Measurements from ENCODE around the gene P2RY6.

P2RY6 gene

GRCh38 chr11:73324665-73325035 lies 52.5 kb downstream of the P2RY6 start:
- no peaks in the 10 kb centered on the region for H3K36me3 ChIP-seq (ENCODE audit: insufficient read depth, low read length)
- H3K9ac ChIP-seq (ENCODE audit: low read length) = peak overlapping the region; percentile 55

GRCh38 chr11:73325036-73325981 lies 53.2 kb downstream of the P2RY6 start:
- Histone ChIP-seq H3K27ac (ENCODE audit: low read depth, low read length) (peak overlapping the region; percentile 75), H3K36me3 (ENCODE audit: insufficient read depth, low read length) (no peaks in the 10 kb centered on the region), H3K27me3 (ENCODE audit: control insufficient read depth in 1 of 2, insufficient read depth in 2 of 2, low read length in 2 of 2) (no peaks in the 10 kb centered on the region), H3K9ac (ENCODE audit: low read length) (peak overlapping the region; percentile 55), H3K9me3 (ENCODE audit: low read length) (no peaks in the 10 kb centered on the region), H3K4me3 (ENCODE audit: low read depth in 1 of 2, low read length in 2 of 2) (peak overlapping the region in 1 of 2 donors; percentile 22), H3K4me1 (ENCODE audit: insufficient read depth, low read length) (peaks cover 91% of the 10 kb centered on the region)

More at GRCh38 chr11:73324665-73325035, 52.5 kb downstream of the P2RY6 start:
- H3K4me3 ChIP-seq (ENCODE audit: low read depth in 1 of 2, low read length in 2 of 2) = peak overlapping the region in 1 of 2 donors; percentile 22
- no peaks in the 10 kb centered on the region for H3K27me3 ChIP-seq (ENCODE audit: control insufficient read depth in 1 of 2, insufficient read depth in 2 of 2, low read length in 2 of 2)
- no peaks in the 10 kb centered on the region for H3K9me3 ChIP-seq (ENCODE audit: low read length)
- peak overlapping the region; percentile 75 for H3K27ac ChIP-seq (ENCODE audit: low read depth, low read length)
- H3K4me1 ChIP-seq (ENCODE audit: insufficient read depth, low read length) = peaks cover 91% of the 10 kb centered on the region

- Histone ChIP-seq H3K9ac (ENCODE audit: low read length) (peak overlapping the region; percentile 2), H3K4me3 (ENCODE audit: low read depth in 1 of 2, low read length in 2 of 2) (no peak overlapping the region), H3K36me3 (ENCODE audit: insufficient read depth, low read length) (no peaks in the 10 kb centered on the region), H3K4me1 (ENCODE audit: insufficient read depth, low read length) (peaks cover 91% of the 10 kb centered on the region), H3K27ac (ENCODE audit: low read depth, low read length) (peak overlapping the region; percentile 43), H3K9me3 (ENCODE audit: low read length) (no peaks in the 10 kb centered on the region), H3K27me3 (ENCODE audit: control insufficient read depth in 1 of 2, insufficient read depth in 2 of 2, low read length in 2 of 2) (no peaks in the 10 kb centered on the region)
Measured at GRCh38 chr11:73326929-73327811, 55.0 kb downstream of the P2RY6 start.

- Histone ChIP-seq H3K4me1 (ENCODE audit: insufficient read depth, low read length) (peaks cover 91% of the 10 kb centered on the region), H3K4me3 (ENCODE audit: low read depth in 1 of 2, low read length in 2 of 2) (no peak overlapping the region), H3K36me3 (ENCODE audit: insufficient read depth, low read length) (no peaks in the 10 kb centered on the region), H3K9me3 (ENCODE audit: low read length) (no peaks in the 10 kb centered on the region), H3K9ac (ENCODE audit: low read length) (no peak overlapping the region), H3K27ac (ENCODE audit: low read depth, low read length) (peak overlapping the region; percentile 43), H3K27me3 (ENCODE audit: control insufficient read depth in 1 of 2, insufficient read depth in 2 of 2, low read length in 2 of 2) (no peaks in the 10 kb centered on the region)
Measured at GRCh38 chr11:73327812-73328364, 55.8 kb downstream of the P2RY6 start.

- H3K27me3 ChIP-seq (ENCODE audit: control insufficient read depth in 1 of 2, insufficient read depth in 2 of 2, low read length in 2 of 2) = no peaks in the 10 kb centered on the region
- H3K9ac ChIP-seq (ENCODE audit: low read length) = no peak overlapping the region
- H3K9me3 ChIP-seq (ENCODE audit: low read length) = no peaks in the 10 kb centered on the region
- H3K4me1 ChIP-seq (ENCODE audit: insufficient read depth, low read length) = peaks cover 91% of the 10 kb centered on the region
- H3K27ac ChIP-seq (ENCODE audit: low read depth, low read length) = peak overlapping the region; percentile 91
- H3K4me3 ChIP-seq (ENCODE audit: low read depth in 1 of 2, low read length in 2 of 2) = no peak overlapping the region
- no peaks in the 10 kb centered on the region for H3K36me3 ChIP-seq (ENCODE audit: insufficient read depth, low read length)
Measured at GRCh38 chr11:73330569-73331093, 58.5 kb downstream of the P2RY6 start.

GRCh38 chr11:73331138-73331916 lies 59.2 kb downstream of the P2RY6 start:
- Histone ChIP-seq H3K27me3 (ENCODE audit: control insufficient read depth in 1 of 2, insufficient read depth in 2 of 2, low read length in 2 of 2) (no peaks in the 10 kb centered on the region), H3K36me3 (ENCODE audit: insufficient read depth, low read length) (no peaks in the 10 kb centered on the region), H3K4me3 (ENCODE audit: low read depth in 1 of 2, low read length in 2 of 2) (no peak overlapping the region), H3K27ac (ENCODE audit: low read depth, low read length) (peak overlapping the region; percentile 91), H3K4me1 (ENCODE audit: insufficient read depth, low read length) (peaks cover 87% of the 10 kb centered on the region), H3K9ac (ENCODE audit: low read length) (no peak overlapping the region), H3K9me3 (ENCODE audit: low read length) (no peaks in the 10 kb centered on the region)

- H3K9me3 ChIP-seq (ENCODE audit: low read length) = no peaks in the 10 kb centered on the region
- H3K9ac ChIP-seq (ENCODE audit: low read length) = peak overlapping the region; percentile 4
- peaks cover 76% of the 10 kb centered on the region for H3K4me1 ChIP-seq (ENCODE audit: insufficient read depth, low read length)
- H3K27ac ChIP-seq (ENCODE audit: low read depth, low read length) = peak overlapping the region; percentile 85
- no peaks in the 10 kb centered on the region for H3K27me3 ChIP-seq (ENCODE audit: control insufficient read depth in 1 of 2, insufficient read depth in 2 of 2, low read length in 2 of 2)
- peaks cover 7% of the 10 kb centered on the region for H3K36me3 ChIP-seq (ENCODE audit: insufficient read depth, low read length)
- no peak overlapping the region for H3K4me3 ChIP-seq (ENCODE audit: low read depth in 1 of 2, low read length in 2 of 2)
Measured at GRCh38 chr11:73333173-73333572, 61.0 kb downstream of the P2RY6 start.

- Histone ChIP-seq H3K9ac (ENCODE audit: low read length) (peak overlapping the region; percentile 4), H3K4me3 (ENCODE audit: low read depth in 1 of 2, low read length in 2 of 2) (peak overlapping the region in 1 of 2 donors; percentile 22), H3K4me1 (ENCODE audit: insufficient read depth, low read length) (peaks cover 78% of the 10 kb centered on the region), H3K9me3 (ENCODE audit: low read length) (no peaks in the 10 kb centered on the region), H3K27me3 (ENCODE audit: control insufficient read depth in 1 of 2, insufficient read depth in 2 of 2, low read length in 2 of 2) (no peaks in the 10 kb centered on the region), H3K36me3 (ENCODE audit: insufficient read depth, low read length) (peaks cover 7% of the 10 kb centered on the region), H3K27ac (ENCODE audit: low read depth, low read length) (peak overlapping the region; percentile 85)
Measured at GRCh38 chr11:73333640-73334383, 61.7 kb downstream of the P2RY6 start.

- H3K4me3 ChIP-seq (ENCODE audit: low read depth in 1 of 2, low read length in 2 of 2) = peak overlapping the region; percentile 14 to 22
- peak overlapping the region; percentile 4 for H3K9ac ChIP-seq (ENCODE audit: low read length)
- peaks cover 83% of the 10 kb centered on the region for H3K4me1 ChIP-seq (ENCODE audit: insufficient read depth, low read length)
Measured at GRCh38 chr11:73334384-73335203, 62.5 kb downstream of the P2RY6 start.

More at GRCh38 chr11:73334384-73335203, 62.5 kb downstream of the P2RY6 start:
- peaks cover 7% of the 10 kb centered on the region for H3K36me3 ChIP-seq (ENCODE audit: insufficient read depth, low read length)
- H3K27me3 ChIP-seq (ENCODE audit: control insufficient read depth in 1 of 2, insufficient read depth in 2 of 2, low read length in 2 of 2) = no peaks in the 10 kb centered on the region
- H3K27ac ChIP-seq (ENCODE audit: low read depth, low read length) = peak overlapping the region; percentile 85
- H3K9me3 ChIP-seq (ENCODE audit: low read length) = no peaks in the 10 kb centered on the region
